ENCODE data around the gene ZFP91. TPM values are rescaled to one million over a fixed set of nuclear protein-coding genes. Genes with fewer than 3 reads are reported as not detected.
A peak's percentile ranks its signal among the peaks of the same experiment; 100 is the strongest.

Gene ZFP91
- total and polyA plus RNA-seq, 2 experiments from 2014 or later, result 10.2 to 30.0 TPM

GRCh38 chr11:58575377-58576020 is 3.4 kb upstream of the ZFP91 start, which contains the start of gene LPXN:
TSS of gene LPXN (minus strand) at chr11:58575856. CDS start at chr11:58575772, 84 bp downstream.
- peak within 1 kb of the TSS; percentile 98 for H3K4me3 Mint-ChIP-seq
- no peak within 1 kb of the TSS for H3K27ac ChIP-seq (ENCODE audit: low read depth)
- 0 out of 2 replicates have a peak within 1 kb of the TSS, but pooled peaks have one; percentile 56 for H3K27ac Mint-ChIP-seq

GRCh38 chr11:58576887-58577471 is 1.9 kb upstream of the ZFP91 start:
- no peak overlapping the region for H2AFZ ChIP-seq
- peaks cover 11% of the 10 kb centered on the region; the same call in 2 of the 3 replicates for H3K36me3 Mint-ChIP-seq (ENCODE audit: low read depth)
- H3K79me2 ChIP-seq (replicated peaks; ENCODE audit: insufficient read depth), result peaks cover 24% of the 10 kb centered on the region
- H4K20me1 ChIP-seq (replicated peaks; ENCODE audit: insufficient read depth), result 0 out of 2 replicates have a peak, but pooled peaks cover 5% of the 10 kb centered on the region
- peak overlapping the region; percentile 71 for H3K4me3 ChIP-seq
- H3F3A ChIP-seq (replicated peaks; ENCODE audit: low read depth), result no peaks in the 10 kb centered on the region
- H3K4me1 ChIP-seq (ENCODE audit: insufficient read depth), result peaks cover 9% of the 10 kb centered on the region; the same call in 1 of the 2 replicates
- H3K27me3 ChIP-seq (ENCODE audit: insufficient read depth), result no peaks in the 10 kb centered on the region
- H3K9me2 ChIP-seq (ENCODE audit: insufficient read depth), result no peaks in the 10 kb centered on the region
- peak overlapping the region; percentile 98 for H3K4me3 Mint-ChIP-seq
- H3K4me1 Mint-ChIP-seq, result peaks cover 19% of the 10 kb centered on the region; the same call in 2 of the 3 replicates
- H3K4me2 ChIP-seq, result peak overlapping the region; percentile 84
- no peaks in the 10 kb centered on the region for H3K9me3 Mint-ChIP-seq
- H3K27ac ChIP-seq (ENCODE audit: low read depth), result peak overlapping the region; percentile 93
- no peaks in the 10 kb centered on the region for H3K36me3 ChIP-seq (ENCODE audit: insufficient read depth)
- TF ChIP-seq CREB1 (CRISPR knock-in tag; IDR thresholded peaks at IDR 0.05; ENCODE audit: low read depth) (no peak), CTCF (conservative IDR thresholded peaks at IDR 0.05; ENCODE audit: low read depth in 2 of 2) (peak; percentile 33 to 36; a peak in 3 of 4 replicates), REST (IDR thresholded peaks at IDR 0.05; ENCODE audit: unreplicated experiment) (no peak)
- DNase-seq (ENCODE audit: low spot score), result no peak
- H3K27me3 Mint-ChIP-seq (ENCODE audit: insufficient read depth, low read depth, poor library complexity), result peaks cover 16% of the 10 kb centered on the region
- peak overlapping the region; percentile 100 for H3K27ac Mint-ChIP-seq
- ATAC-seq, result no peak

More at GRCh38 chr11:58575377-58576020, 3.4 kb upstream of the ZFP91 start, which contains the start of gene LPXN:
- Histone ChIP-seq H3K4me2 (peak within 1 kb of the TSS; percentile 84), H3F3A (replicated peaks; ENCODE audit: low read depth) (no peaks in the 10 kb centered on the region), H3K79me2 (replicated peaks; ENCODE audit: insufficient read depth) (peaks cover 9% of the 10 kb centered on the region), H3K9me2 (ENCODE audit: insufficient read depth) (no peaks in the 10 kb centered on the region), H3K36me3 (ENCODE audit: insufficient read depth) (no peaks in the 10 kb centered on the region), H2AFZ (no peak within 1 kb of the TSS), H3K27me3 (ENCODE audit: insufficient read depth) (no peaks in the 10 kb centered on the region), H4K20me1 (replicated peaks; ENCODE audit: insufficient read depth) (no peaks in the 10 kb centered on the region), H3K4me1 (ENCODE audit: insufficient read depth) (peaks cover 3% of the 10 kb centered on the region; the same call in 1 of the 2 replicates), H3K4me3 (peak within 1 kb of the TSS; percentile 71; the same call in 1 of the 2 replicates)
- Mint-ChIP-seq H3K36me3 (ENCODE audit: low read depth) (peaks cover 11% of the 10 kb centered on the region; the same call in 2 of the 3 replicates), H3K4me1 (peaks cover 10% of the 10 kb centered on the region; the same call in 2 of the 3 replicates), H3K9me3 (no peaks in the 10 kb centered on the region), H3K27me3 (ENCODE audit: insufficient read depth, low read depth, poor library complexity) (peaks cover 16% of the 10 kb centered on the region)
- ATAC-seq (no peak), DNase-seq (ENCODE audit: low spot score) (no peak)
- TF ChIP-seq ZNF114 (CRISPR knock-in tag; IDR thresholded peaks at IDR 0.05) (no peak), EZH2 (IDR thresholded peaks at IDR 0.05; ENCODE audit: low read depth, unreplicated experiment) (no peak)
